Posterior cingulate gyrus (tissue), 11 donors: ENCODE data around the gene ZNF366.
"Not testable (repeated sequence)": the region's sequence is repeated elsewhere in the genome, so short reads cannot be mapped to it uniquely, and the experiment has no call there.

Experiments used
- DNase-seq, 10 donors: peaks; one replicate each; pipeline versions ENCODE4 v3.0.0 to v3.0.0-alpha.2; 2020 to 2021; ENCODE audit warnings: mixed read lengths in 3 of 10
- intact Hi-C: fragments of 100-400 bp; cut with DNase I; formaldehyde crosslinking; loops from one replicate; pipeline ENCODE4 v1.15.1; 2023

Gene ZNF366

GRCh38 chr5:72415616-72416325, 91.4 kb downstream of the ZNF366 start:
- no peak for DNase-seq
- intact Hi-C loops, result no loop called here

- intact Hi-C loops, result no loop called here
- no peak for DNase-seq
These were observed 94.7 kb downstream of the ZNF366 start for GRCh38 chr5:72412283-72413055.

GRCh38 chr5:72410688-72411295, 96.4 kb downstream of the ZNF366 start:
- intact Hi-C loops, result no loop called here
- no peak for DNase-seq

GRCh38 chr5:72408603-72409002, 98.6 kb downstream of the ZNF366 start:
- intact Hi-C loops, result no loop called here
- no peak for DNase-seq

GRCh38 chr5:72408127-72408526, 99.1 kb downstream of the ZNF366 start:
- DNase-seq, result no peak
- intact Hi-C loops, result no loop called here

GRCh38 chr5:72407541-72407940, 99.7 kb downstream of the ZNF366 start:
- intact Hi-C loops, result no loop called here

GRCh38 chr5:72407078-72407477, 100.1 kb downstream of the ZNF366 start:
- no peak for DNase-seq
- intact Hi-C loops, result no loop called here

More at GRCh38 chr5:72407541-72407940, 99.7 kb downstream of the ZNF366 start:
- DNase-seq, result no peak

GRCh38 chr5:72404771-72405170, 102.4 kb downstream of the ZNF366 start:
- DNase-seq, intact Hi-C loops: not testable (repeated sequence)

- DNase-seq, result no peak
- intact Hi-C loops, result no loop called here
These were observed 104.1 kb downstream of the ZNF366 start for GRCh38 chr5:72402959-72403628.

GRCh38 chr5:72402381-72402890, 104.8 kb downstream of the ZNF366 start:
- intact Hi-C loops, result no loop called here
- DNase-seq, result no peak

GRCh38 chr5:72400950-72401349, 106.3 kb downstream of the ZNF366 start:
- intact Hi-C loops, result no loop called here
- DNase-seq, result no peak

GRCh38 chr5:72397836-72398235, 109.4 kb downstream of the ZNF366 start:
- no peak for DNase-seq
- intact Hi-C loops, result no loop called here

- intact Hi-C loops, result no loop called here
- DNase-seq, result no peak
These were observed 112.5 kb downstream of the ZNF366 start for GRCh38 chr5:72394688-72395087.

- intact Hi-C loops, result no loop called here
- no peak for DNase-seq
These were observed 114.2 kb downstream of the ZNF366 start for GRCh38 chr5:72393052-72393451.
